ENCODE results near the gene SLC17A3. TPM values are rescaled to one million over a fixed set of nuclear protein-coding genes. Genes with fewer than 3 reads are reported as not detected.

Gene SLC17A3, protein sequence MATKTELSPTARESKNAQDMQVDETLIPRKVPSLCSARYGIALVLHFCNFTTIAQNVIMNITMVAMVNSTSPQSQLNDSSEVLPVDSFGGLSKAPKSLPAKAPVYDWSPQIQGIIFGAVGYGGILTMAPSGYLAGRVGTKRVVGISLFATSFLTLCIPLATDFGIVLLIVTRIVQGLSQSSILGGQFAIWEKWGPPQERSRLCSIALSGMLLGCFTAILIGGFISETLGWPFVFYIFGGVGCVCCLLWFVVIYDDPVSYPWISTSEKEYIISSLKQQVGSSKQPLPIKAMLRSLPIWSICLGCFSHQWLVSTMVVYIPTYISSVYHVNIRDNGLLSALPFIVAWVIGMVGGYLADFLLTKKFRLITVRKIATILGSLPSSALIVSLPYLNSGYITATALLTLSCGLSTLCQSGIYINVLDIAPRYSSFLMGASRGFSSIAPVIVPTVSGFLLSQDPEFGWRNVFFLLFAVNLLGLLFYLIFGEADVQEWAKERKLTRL
- not detected for total RNA-seq

DNA sequence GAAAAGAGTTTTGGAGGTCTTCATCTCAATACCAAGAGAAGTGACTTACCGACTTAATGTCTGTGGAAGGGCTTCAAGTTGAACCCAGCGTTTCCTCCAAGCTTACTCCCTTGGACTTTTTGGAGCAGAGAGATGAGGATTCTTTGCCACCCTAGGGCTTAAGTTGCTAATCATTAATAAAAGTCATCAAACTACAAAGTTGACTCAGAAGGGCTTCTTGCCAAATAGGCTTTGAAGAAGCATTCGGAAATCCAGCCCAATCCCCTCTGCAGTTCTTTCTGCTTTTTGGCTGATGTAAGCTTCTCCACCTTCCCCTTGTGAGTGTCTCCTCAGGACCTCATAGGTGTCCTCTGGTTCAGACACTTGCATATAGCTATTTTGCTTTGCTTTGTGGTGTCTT is at the start of gene SLC17A3:
Gene SLC17A3, minus strand, starts transcription at position 126 of the 400 bp plus-strand sequence. CDS start 5,856 bp downstream, outside the sequence.
- no peak for DNase-seq (ENCODE audit: low read depth in 2 of 3, low spot score in 2 of 3)

DNA sequence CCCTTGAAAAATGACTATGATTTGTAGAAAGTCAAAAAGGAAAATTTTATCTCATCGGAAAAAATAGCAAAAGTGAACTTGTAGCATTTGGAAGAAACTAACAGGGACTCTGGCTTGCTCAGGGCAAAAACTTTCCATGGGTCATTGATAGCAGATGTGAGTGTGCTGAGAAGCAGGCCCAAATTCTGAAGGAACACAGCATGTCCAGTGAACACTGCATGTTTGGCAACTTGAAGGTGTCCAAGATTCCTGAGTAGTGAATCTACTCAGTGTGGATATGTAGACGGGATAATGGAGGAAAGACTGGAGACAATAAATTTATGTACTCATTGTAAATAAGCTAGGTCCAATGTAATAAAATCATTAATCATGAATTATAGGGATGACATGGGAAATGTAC is 48.3 kb upstream of the SLC17A3 start:
- DNase-seq (ENCODE audit: low read depth in 2 of 3, low spot score in 2 of 3), result no peak

DNA sequence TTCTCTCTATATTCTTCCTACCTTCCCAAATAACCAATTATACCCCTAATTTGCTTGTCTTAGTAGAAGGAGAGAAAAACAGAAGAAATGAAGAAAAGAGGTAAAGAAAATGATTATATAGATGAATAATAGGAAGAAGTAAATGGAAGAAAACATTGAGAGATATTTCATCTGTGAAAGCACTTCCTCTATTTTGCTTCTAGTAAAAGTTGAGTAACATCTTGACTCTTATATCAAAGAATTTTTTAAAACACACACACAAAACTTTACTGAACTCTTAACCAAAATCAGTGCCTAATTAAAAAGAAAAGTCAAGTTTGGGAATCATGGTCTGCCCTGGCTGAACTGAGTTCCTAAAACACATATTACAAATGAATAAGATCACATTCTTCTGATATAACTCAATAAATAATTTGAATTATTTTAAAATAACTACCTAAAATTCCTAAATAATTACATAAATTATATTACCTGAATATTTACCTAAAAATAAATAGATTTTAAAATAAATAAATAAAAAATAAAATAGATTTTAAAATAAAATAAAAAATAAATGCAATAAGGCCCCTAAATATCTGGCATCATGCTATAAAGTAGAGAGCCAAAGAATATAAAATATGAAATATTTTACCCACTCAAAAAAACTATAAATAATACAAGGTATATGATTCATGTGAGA is 47.6 kb upstream of the SLC17A3 start:
- peak in 1 of 3 donors; percentile 28 for DNase-seq (ENCODE audit: low read depth in 2 of 3, low spot score in 2 of 3)

DNA sequence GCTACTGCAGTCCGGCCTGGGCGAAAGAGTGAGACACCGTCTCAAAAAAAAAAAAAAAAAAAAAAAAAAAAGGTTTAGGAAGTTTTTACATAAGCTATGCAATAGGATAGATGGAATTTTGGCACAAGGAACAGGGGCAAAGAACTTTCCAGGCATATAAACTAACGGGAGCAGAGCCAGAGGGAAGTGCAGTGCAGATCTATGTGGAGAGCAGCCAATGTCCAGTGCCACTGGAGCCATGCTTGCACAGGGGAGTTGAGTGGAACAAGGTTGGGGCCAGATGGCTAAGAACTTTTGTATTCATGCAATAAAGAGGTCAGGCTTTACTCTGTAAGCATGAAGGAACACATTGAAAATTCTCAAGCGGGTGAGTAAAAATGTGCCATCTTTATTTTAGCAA is 45.6 kb upstream of the SLC17A3 start:
- no peak for DNase-seq (ENCODE audit: low read depth in 2 of 3, low spot score in 2 of 3)

DNA sequence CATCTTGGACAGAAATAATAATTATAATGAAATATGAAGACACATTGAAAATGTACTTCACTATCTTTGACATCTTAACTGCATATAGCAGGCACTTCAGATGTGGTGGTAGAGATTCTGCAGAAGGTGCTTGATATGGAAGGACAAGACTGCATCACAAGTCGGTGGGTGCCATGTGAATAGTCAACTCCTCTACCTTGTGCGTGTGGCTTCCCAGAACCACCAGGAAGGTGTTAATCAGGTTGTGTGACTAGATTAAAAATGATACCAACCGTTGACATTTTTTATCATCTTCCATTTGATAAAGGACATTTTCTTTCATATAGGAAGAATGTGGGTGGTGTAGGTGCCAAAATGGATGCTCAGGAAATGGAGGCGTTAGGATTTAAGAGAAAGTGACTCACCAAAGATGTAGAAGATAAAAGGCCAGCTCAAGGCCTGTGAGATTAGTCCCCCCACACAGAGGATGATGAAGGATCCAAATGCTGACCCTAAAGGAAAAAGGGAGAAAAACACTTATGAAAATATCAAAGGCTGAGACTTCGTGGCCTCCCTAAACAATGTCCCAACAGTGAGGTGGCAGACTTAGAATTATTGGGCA is 44.1 kb upstream of the SLC17A3 start:
- no peak for DNase-seq (ENCODE audit: low read depth in 2 of 3, low spot score in 2 of 3)

DNA sequence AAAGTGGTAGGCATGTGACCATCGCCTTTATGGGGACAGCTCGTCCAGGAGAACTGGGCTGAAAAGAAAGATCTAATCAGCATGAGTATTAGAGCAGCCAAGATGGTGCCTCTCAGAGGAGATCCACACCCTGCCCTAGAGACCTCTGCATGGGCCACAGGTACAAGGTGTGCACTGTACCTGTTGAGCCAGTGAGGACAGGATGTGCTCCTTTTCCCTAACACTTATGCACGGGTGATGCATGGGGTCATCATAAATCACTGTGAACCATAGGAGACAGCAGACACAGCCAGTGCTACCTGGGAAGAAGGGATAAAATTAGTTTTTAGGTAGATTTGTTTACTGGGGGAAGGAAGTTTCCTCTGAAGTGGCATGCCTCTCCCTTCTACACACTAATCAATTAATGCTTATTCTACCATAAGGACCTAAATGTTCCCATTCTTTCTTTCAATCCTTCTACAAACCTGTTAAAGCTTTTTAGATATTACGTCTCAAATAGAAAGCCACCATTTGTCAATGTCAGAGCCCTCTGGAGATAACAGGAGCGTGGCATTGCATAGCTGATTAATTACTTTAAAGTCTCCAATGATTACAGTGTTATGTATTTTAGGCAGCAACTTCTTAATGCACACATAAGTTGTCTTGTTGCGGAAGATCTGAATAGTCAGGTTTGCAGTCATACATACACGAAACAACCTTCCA is 42.9 kb upstream of the SLC17A3 start:
- no peak for DNase-seq (ENCODE audit: low read depth in 2 of 3, low spot score in 2 of 3)

DNA sequence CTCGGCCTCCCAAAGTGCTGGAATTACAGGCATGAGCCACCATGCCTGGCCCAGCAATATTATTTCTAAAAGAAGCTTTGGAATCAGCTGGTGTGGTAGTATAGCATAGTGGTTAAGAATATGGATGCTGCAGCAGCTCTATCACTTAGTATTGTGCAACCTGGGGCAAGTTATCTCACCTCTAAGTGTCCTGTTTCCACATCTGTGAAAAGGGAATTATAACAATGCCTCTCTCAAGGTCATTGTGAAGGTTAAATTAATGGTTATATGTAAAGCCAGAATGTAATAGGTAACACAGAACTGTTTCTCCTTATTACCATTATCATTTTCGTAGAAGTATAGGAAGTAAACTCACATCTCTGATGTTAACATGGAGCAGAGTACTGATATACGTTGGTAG is 42.3 kb upstream of the SLC17A3 start:
- DNase-seq (ENCODE audit: low read depth in 2 of 3, low spot score in 2 of 3), result no peak

DNA sequence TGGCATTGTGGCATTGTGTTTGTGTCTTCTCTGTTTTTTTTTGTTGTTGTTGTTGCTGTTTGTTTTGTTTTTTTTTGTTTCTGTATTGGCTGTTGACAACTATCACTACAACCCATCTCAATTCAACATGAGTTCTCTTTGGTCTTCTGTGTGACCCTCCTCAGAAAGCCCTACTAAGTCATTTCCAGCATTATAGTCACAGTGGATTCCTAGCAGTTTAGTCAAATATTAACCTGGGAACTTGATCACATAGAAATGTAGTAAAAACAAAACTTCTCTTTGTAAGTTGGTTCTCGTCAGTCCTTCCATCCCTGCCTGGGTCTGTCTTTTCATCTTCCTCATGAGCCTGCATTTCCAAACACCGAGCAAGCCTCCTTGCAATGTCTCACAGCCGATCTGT is 39.7 kb upstream of the SLC17A3 start:
- no peak for DNase-seq (ENCODE audit: low read depth in 2 of 3, low spot score in 2 of 3)

DNA sequence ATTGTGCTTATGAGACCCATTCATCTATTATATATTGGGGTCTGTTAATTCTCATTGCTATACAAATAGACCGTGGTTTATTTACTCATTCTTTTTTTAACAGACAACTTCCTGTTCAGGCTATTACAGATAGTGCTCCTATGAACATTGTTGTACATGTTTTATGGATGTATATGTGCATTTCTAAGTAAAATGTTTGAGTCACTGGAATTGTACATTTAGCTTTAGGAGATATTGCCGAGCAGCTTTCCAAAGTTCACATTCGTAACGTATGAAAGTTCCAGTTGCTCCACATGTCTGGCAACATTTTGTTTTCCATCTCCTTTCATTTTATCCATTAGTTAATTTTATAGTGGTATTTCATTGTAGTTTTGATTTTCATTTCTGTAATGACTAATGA is 37.3 kb upstream of the SLC17A3 start:
- DNase-seq (ENCODE audit: low read depth in 2 of 3, low spot score in 2 of 3), result no peak

DNA sequence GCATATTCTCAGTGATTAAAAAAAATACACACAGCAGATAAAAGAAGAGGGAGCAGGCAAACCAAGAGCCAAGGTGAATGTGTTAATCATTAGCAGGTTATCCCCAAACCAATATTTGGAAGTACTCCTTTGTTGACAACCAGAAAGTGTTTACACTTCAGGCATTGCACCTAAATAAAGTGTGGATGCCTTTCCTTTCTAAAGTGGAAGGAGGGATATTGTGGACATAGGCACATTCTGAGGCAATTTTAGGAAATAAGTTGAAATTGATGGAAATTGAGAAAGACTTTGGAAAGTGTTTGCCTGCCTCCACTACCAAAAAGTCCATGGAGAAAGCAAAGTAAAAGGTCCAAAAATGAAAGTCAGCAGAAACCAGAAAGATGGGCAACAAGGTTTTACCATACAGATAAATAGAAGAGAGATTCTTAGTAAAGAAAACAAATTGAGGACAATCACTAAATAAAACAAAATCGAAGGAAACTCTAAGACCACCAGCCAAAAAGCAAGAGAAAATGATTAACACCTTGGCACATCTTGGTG is 33.5 kb upstream of the SLC17A3 start:
- DNase-seq (ENCODE audit: low read depth in 2 of 3, low spot score in 2 of 3), result no peak

DNA sequence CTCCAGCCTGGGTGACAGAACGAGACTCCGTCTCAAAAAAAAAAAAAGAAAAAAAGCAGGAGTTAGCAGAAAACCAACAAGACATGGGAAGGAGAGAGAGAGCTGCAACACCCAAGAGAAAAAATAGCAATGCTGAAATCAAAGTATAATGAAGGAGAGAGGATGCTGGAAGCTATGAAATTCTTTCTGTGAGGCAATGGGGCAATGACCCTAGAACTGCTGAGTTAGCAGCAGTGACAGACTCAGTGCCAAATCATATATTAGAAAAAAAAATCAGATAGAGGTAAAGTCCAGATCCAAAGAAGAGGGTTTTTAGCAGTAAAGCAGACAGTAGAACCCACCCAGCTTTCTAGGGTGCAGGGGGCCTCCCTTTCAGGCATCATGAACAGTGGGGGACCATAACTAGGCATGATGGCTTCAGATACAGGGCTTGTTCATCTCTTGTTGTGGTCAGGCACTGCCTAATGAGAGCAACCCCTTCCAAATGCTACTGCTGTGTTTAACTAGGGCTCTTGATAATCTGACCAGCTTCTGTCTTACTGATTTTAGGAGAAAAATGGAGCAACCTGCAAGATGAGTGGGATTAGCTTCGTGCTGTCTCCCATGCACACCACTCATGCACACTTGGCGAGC is 29.5 kb upstream of the SLC17A3 start:
- no peak for DNase-seq (ENCODE audit: low read depth in 2 of 3, low spot score in 2 of 3)

DNA sequence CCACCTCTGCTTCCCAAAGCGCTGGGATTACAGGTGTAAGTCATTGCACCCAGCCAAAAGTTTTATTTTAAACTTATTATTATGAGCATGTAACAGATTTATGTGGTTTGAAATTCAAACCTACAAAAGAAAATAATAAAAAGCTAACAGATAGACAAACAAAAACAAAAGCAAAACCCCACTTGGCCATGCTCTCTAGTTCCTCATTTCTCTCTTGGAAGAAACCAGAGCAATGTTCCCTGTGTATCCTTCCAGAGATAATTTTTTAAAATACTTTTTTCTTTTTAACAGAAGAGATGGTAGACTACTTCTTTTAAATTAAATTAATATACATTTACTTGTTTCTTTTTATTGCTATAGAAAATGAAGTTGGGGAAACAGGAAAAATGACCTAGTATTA is 28.0 kb upstream of the SLC17A3 start:
- no peak for DNase-seq (ENCODE audit: low read depth in 2 of 3, low spot score in 2 of 3)

DNA sequence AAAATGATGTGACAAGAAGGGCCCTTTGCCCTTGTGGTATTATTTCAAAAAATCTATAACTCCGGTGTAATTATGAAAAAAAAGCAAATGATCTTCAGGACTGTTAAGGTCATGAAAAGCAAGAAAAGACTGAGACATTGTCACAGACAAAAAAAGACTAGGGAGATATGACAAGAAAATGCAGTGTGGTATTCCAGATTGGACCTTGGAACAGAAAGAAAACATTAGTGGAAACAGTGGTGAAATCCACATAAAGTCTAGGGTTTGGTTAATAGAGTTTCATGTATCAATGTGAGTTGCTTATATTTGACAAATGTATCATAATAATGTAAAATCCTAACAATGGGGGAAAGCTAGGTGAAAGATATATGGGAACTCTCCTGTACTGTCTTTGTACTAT is 26.8 kb upstream of the SLC17A3 start:
- no peak for DNase-seq (ENCODE audit: low read depth in 2 of 3, low spot score in 2 of 3)

DNA sequence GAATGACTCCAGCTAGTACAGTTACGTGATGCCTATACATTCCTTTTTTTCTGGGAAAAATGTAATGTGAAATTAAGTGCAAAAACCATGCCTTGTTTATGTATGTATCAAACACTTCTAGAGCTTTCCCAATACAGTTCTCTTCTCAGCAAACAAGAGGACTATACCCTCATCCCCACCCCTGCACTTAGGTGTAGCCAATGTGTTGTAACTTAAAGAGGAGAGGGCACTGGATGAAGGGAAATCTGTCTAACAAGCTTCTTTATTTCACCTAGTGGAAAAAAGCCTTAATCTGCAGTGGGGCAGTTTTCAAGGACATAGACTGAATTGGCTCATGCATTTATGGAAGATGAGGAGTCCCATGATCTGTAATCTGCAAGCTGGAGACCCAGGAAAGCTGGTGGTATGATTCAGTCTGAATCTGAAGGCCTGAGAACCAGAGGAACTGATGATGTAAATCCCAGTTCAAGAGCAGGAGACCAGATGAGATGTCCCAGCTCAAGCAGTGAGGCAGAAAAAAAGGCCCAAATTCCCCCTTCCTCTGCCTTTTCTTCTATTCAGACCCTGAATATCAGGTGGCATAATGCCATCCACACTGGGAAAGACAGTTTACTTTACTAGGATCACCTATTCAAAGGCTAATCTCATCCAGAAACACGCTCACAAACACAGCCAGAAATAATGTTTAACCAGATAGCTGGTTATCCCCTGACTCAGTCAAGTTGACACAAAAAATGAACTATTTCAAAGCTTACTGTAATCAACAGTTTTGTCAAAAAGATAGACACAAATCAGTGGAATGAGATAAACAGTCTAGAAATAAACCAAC is 25.8 kb upstream of the SLC17A3 start:
- no peak for DNase-seq (ENCODE audit: low read depth in 2 of 3, low spot score in 2 of 3)

DNA sequence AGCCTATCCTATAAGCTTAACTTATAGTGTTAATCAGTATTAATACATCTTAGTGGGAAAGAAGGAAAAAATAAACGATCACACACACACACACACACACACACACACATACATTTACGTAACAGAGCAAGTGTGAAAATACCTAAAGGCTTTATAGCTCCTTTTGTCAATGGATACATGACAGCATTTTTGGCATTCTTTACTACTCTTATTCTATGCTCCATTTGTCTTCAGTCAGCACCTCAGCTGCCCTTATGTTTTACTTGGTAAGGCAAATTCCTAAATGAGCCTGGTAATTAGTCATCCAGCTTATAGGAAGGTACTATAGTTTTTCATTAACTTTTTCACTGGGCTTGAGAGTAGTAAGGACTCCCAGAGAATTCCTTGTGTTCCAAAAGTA is 25.1 kb upstream of the SLC17A3 start:
- no peak for DNase-seq (ENCODE audit: low read depth in 2 of 3, low spot score in 2 of 3)

DNA sequence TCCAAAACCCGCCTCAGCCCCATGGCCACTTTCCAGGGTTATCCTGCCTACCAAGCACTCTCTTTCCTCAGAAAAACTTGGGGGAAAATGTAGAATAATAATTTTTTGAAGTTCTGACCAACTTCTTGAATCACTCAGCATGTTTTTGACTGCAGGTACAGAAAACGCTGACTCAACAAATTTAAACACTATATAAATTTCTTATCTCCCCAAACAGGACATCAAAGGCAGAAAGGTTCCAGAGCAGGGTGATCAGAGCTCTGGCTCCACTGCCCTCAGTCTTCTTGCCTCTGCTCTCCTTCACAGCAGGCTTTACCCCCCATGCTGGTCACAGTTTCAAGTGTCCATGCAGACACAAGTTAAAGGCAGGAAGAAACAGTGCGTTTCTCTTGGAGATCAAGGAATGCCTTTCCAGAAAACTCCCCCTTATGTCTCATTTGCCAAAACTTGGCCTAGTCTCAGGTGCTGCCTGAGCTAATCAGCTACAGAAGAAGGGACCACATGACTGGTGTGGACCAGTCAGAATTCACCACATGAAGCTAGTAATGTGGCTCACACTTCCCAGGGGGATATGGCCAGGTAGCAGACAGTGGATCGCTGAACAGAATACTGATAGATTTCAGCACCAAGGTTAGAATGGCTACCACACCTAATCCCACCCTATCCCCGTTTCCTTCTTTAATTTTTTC is 24.4 kb upstream of the SLC17A3 start:
- DNase-seq (ENCODE audit: low read depth in 2 of 3, low spot score in 2 of 3), result no peak

DNA sequence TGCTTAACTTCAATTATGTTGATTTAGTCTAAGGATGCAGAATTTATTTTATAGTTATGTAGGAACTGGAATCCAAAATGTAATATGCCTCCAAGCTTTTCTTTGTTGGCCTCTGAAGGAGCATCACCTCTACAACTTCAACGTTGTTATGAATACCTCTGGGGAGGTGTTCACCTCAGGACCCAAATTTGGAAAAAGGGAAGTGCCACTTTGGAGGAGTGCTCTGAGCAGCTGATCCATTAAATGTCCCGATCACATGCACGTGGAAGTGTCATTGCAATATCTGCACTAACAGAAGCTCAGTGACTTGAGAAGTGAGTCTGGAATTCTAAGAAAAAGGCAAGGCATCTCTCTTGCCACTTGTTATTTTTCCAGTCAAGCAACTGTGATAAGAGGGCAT is 22.2 kb upstream of the SLC17A3 start:
- DNase-seq (ENCODE audit: low read depth in 2 of 3, low spot score in 2 of 3), result no peak

DNA sequence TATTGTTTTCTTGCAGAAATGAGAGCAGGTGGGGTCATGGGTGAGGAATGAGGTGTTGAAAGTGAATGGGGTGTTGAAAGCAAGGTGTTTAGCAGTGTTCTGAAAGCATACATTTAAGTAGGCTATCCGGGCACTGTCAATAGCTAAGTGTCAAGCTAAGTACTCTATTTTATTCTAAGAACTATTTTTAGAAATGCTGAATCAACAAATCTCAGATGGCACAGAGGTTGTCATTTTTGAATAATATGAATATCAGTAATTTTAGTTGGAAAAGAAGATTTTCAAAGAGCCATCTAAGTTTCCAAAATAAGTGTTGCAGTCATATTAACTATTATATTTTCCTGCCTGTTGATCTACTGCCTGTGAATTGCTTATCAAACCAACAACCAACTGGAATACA is 21.7 kb upstream of the SLC17A3 start:
- DNase-seq (ENCODE audit: low read depth in 2 of 3, low spot score in 2 of 3), result no peak

DNA sequence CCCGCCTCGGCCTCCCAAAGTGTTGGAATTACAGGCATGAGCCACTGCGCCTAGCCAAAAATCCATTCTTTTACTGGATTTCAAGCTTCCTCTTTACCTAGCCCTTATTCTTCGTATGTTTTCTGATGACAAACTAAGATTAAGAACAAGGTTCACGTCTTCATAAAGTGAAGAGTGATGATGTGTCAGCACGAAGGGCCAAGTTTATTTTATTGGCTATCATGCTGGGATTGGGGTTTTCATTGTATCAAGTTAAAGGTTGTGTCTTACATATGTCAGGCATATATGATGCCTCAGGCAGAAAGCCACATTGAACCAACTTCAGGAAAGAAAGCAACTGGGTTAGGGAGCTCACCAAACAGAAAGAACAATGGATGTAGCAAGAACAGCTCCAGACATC is 19.7 kb upstream of the SLC17A3 start:
- DNase-seq (ENCODE audit: low read depth in 2 of 3, low spot score in 2 of 3), result no peak
